ENCODE data around the gene EHMT1.

DNA sequence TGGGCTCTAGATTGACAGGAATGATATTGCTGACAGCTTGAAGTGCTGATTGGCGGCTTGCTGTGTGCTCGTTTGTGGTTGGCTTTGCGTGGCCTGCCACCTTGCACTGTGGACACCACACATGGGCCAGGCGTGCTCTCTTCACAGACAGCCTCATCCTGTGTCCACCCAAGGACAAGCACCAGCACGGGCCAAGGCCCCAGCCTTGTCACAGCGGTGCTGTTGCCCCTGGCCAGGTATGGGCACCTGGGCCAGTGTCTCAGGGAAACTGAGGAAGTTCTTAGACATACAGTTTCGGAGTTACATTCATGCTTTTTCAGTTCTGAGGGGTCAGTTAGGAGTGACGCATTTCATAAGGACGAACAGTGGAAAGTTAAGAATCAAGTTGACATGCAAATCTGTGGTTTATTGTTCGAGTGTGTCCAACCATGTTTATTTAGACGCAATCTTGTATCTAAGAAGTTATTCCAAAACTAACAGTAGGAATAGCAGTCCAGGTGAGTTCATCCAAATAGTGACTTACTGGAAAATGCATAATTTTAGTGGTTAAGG lies 125.9 kb downstream of the EHMT1 start:
- TF ChIP-seq, protein P1, sequence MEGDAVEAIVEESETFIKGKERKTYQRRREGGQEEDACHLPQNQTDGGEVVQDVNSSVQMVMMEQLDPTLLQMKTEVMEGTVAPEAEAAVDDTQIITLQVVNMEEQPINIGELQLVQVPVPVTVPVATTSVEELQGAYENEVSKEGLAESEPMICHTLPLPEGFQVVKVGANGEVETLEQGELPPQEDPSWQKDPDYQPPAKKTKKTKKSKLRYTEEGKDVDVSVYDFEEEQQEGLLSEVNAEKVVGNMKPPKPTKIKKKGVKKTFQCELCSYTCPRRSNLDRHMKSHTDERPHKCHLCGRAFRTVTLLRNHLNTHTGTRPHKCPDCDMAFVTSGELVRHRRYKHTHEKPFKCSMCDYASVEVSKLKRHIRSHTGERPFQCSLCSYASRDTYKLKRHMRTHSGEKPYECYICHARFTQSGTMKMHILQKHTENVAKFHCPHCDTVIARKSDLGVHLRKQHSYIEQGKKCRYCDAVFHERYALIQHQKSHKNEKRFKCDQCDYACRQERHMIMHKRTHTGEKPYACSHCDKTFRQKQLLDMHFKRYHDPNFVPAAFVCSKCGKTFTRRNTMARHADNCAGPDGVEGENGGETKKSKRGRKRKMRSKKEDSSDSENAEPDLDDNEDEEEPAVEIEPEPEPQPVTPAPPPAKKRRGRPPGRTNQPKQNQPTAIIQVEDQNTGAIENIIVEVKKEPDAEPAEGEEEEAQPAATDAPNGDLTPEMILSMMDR (IDR thresholded peaks at IDR 0.05; ENCODE audit: low read length), result no peak
- TF ChIP-seq EZH2 (IDR thresholded peaks at IDR 0.05; ENCODE audit: borderline replicate concordance, low read length), result no peak

Data from OCI-LY1 (cell line).